Fibroblast of lung (primary cell): Measurements from ENCODE around the gene CRKL.

Source experiments
- CTCF ChIP-seq, 2 donors: IDR thresholded peaks in 1 of 2; conservative IDR thresholded peaks in 1 of 2; 1 replicate in 1 of 2; 2 replicates in 1 of 2; pipeline ENCODE4 v1.5.1; 2011 to 2012; ENCODE audit warnings: low read length in 2 of 2, control low read depth in 1 of 2, inconsistent platforms in 1 of 2, low read depth in 1 of 2, mild to moderate bottlenecking in 1 of 2
- EZH2 ChIP-seq: IDR thresholded peaks from 2 replicates; pipeline ENCODE4 v1.5.1; 2012; ENCODE audit warnings: low read length, control low read depth, mild to moderate bottlenecking; ENCODE audit errors: missing control alignments

- TF ChIP-seq EZH2 (no peak), CTCF (conservative IDR thresholded peaks at IDR 0.05 in 1 of 2, IDR thresholded peaks at IDR 0.05 in 1 of 2; ENCODE audit: low read depth in 1 of 2, low read length in 2 of 2) (no peak)
These were observed 34.7 kb downstream of the CRKL start for GRCh38 chr22:20951932-20952380.
